ENCODE results near the gene PSG7.
"Not testable (repeated sequence)": the region's sequence is repeated elsewhere in the genome, so short reads cannot be mapped to it uniquely, and the experiment has no call there.

PSG7 gene

DNA sequence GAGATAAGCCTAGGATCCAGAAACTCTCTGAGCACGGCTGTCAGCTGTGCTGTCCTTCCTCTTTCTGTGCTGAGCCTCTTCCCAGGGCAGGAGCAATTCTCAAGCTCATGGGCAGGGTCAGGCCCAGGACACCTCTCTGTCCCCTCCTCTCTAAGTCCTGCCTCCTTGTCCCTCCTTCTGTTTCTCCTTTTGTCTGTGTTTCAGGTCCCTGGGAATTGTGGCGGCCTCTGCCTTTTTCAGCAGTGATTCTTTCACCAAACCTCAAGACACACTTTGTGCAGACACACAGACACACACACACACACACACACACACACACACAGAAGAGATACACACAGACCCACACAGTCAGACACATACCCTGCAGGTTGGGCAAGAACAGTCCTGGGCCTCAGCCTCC lies 57.4 kb downstream of the PSG7 start, which contains the start of gene PSG1:
TSS of gene PSG1 (minus strand) at position 101 of the 400 bp plus-strand sequence. CDS start 132 bp downstream, outside the sequence.
- TF ChIP-seq, protein P1, sequence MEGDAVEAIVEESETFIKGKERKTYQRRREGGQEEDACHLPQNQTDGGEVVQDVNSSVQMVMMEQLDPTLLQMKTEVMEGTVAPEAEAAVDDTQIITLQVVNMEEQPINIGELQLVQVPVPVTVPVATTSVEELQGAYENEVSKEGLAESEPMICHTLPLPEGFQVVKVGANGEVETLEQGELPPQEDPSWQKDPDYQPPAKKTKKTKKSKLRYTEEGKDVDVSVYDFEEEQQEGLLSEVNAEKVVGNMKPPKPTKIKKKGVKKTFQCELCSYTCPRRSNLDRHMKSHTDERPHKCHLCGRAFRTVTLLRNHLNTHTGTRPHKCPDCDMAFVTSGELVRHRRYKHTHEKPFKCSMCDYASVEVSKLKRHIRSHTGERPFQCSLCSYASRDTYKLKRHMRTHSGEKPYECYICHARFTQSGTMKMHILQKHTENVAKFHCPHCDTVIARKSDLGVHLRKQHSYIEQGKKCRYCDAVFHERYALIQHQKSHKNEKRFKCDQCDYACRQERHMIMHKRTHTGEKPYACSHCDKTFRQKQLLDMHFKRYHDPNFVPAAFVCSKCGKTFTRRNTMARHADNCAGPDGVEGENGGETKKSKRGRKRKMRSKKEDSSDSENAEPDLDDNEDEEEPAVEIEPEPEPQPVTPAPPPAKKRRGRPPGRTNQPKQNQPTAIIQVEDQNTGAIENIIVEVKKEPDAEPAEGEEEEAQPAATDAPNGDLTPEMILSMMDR (IDR thresholded peaks at IDR 0.05; ENCODE audit: low read depth, low read length, missing control alignments) = no peak
- DNase-seq = no peak
- Histone ChIP-seq H3K36me3 (replicated peaks) (no peaks in the 10 kb centered on the region), H3K27me3 (replicated peaks) (no peaks in the 10 kb centered on the region), H3K4me3 (ENCODE audit: low read depth, low read length) (no peak within 1 kb of the TSS), H3K27ac (no peak within 1 kb of the TSS)
- in situ Hi-C loops (cut with HindIII; ENCODE audit: low pct_ligation_motif_present, low sequenced_read_pairs) = no loop called here

DNA sequence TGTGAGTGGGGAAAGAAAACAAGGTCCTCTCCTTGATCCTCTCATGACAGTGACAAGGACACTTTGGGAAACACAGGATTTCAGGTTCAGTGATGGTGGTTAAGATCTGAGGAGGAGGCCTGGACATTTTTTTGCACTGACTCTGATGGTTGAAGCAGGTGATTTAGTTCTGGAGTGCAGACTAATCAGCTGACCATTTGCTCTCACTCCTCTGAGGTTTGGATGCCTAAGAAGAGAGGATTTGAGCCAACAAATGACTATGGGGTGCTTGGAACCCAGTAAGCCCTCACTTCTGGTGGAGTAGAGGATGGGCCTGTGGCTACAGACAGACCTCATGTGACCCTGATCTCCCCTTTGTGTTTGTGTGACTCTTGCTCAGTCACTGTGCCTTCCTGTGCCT lies 60.4 kb downstream of the PSG7 start:
- H3K36me3 ChIP-seq (replicated peaks); H3K27me3 ChIP-seq (replicated peaks); H3K27ac ChIP-seq; H3K4me3 ChIP-seq (ENCODE audit: low read depth, low read length); DNase-seq; in situ Hi-C loops (cut with HindIII; ENCODE audit: low pct_ligation_motif_present, low sequenced_read_pairs): not testable (repeated sequence)

DNA sequence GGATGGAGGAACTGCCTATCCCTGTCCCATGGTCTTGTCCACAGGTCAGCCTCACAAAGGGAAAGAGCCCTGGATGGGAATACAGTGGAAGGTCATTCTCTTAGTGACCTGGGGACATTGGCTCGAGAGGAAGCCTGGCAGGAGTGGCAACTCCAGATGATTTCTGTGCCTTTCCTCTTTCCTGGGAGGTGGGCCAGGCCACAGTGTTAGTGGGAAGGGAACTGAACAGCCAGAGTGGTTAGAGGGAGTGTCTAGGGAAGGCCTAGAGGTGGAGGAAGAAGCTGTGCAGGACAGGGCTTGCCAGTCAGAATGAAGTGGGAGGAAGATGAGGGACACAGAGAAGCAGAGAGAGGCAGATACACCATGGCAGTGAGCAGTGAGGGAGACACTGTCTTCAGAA lies 61.1 kb downstream of the PSG7 start:
- in situ Hi-C loops (cut with HindIII; ENCODE audit: low pct_ligation_motif_present, low sequenced_read_pairs); DNase-seq; H3K4me3 ChIP-seq (ENCODE audit: low read depth, low read length); H3K36me3 ChIP-seq (replicated peaks); H3K27me3 ChIP-seq (replicated peaks): not testable (repeated sequence)
- peak overlapping the region; percentile 82 for H3K27ac ChIP-seq

DNA sequence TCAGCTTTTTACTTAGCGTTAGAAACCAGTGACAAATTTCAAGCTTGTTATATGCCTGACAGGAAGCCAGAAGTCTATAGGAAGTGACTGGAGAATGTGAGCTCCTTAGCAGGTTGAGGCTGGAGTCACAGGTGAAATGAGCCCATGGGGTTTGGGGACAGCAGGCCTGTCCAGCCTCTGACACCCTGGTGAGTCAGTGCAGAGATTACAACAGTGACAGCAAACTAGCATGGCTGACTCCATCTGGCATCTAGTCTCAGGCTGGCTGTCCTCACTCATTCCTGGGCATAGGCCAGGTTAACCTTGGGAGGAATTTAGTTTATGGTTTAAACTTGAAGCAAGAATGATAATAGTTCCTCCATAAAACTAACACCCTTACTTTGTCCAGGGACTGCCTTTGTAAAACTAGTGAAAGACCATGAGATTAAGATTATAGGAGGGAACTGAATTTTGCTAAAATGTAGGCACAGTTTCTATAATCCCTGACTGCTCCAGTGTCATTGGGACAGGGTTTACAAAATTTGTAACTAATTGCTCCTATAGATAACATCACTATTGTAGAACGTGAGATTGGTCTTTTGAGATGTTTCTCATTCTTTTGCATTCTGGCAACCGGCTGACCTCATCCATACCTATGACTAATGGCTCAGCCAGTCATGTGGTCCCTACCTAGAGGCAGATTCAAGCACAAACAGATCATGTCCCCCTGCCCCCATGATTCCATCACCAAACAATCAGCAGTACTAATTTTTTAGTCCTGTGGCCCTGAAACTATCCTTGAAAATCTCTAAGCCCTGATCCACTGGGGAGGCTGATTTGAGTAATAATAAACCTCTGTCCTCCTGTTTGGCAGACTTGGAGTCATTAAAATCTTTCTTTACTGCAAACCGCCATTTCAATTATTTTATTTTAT lies 61.9 kb downstream of the PSG7 start:
- H3K36me3 ChIP-seq (replicated peaks); H3K27me3 ChIP-seq (replicated peaks); H3K4me3 ChIP-seq (ENCODE audit: low read depth, low read length); in situ Hi-C loops (cut with HindIII; ENCODE audit: low pct_ligation_motif_present, low sequenced_read_pairs): not testable (repeated sequence)
- peak; percentile 84 for DNase-seq
- peak overlapping the region; percentile 82 for H3K27ac ChIP-seq

DNA sequence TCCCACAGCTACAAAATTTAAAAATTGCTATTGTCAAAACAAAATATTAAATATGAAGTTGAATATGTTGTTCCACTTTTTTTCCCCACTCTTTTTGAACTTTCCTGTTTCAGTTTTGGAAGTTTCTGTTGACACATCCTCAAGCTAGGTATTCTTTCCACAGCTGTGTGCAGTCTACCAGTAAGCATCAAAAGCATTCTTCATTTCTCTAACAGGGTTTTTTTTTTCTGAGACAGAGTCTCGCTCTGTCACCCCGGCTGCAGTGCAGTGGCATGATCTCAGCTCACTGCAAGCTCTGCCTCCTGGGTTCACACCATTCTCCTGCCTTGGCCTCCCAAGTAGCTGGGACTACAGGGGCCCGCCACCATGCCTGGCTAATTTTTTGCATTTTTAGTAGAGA lies 62.9 kb downstream of the PSG7 start:
- DNase-seq; H3K27me3 ChIP-seq (replicated peaks); H3K36me3 ChIP-seq (replicated peaks); H3K4me3 ChIP-seq (ENCODE audit: low read depth, low read length); H3K27ac ChIP-seq; in situ Hi-C loops (cut with HindIII; ENCODE audit: low pct_ligation_motif_present, low sequenced_read_pairs): not testable (repeated sequence)
